DMS53 treated with DMSO at 0.1 percent for 48 hours (cell line): ENCODE measurements around the gene CD300LG.

Experiments used
- DNase-seq: peaks from one replicate; lab custom pipeline; 2025; ENCODE audit not compliant: unreplicated experiment; lab: John Stamatoyannopoulos, UW

CD300LG gene, protein sequence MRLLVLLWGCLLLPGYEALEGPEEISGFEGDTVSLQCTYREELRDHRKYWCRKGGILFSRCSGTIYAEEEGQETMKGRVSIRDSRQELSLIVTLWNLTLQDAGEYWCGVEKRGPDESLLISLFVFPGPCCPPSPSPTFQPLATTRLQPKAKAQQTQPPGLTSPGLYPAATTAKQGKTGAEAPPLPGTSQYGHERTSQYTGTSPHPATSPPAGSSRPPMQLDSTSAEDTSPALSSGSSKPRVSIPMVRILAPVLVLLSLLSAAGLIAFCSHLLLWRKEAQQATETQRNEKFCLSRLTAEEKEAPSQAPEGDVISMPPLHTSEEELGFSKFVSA

DNA sequence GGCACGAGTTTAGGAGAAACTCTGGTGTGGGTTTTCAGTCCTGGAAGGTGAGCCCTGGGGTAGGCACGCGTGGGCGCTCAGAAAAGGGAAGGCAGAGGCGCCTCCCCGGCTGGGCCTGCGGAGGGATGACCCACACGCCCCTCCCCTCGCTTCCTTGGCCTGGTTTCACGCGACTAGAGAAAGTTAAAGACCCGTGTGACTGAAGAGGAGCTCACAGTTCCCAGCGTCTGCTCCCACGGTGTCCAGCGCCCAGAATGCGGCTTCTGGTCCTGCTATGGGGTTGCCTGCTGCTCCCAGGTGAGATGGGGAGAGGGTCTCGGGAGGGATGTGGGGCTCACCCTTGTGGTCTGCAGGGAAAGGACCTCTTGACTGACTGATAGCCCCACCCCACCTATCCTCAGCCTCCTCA is at the start of gene CD300LG:
CD300LG (plus strand) TSS at position 214 of the 409 bp plus-strand sequence; CDS start at position 255, 41 bp downstream.
- no peak for DNase-seq

DNA sequence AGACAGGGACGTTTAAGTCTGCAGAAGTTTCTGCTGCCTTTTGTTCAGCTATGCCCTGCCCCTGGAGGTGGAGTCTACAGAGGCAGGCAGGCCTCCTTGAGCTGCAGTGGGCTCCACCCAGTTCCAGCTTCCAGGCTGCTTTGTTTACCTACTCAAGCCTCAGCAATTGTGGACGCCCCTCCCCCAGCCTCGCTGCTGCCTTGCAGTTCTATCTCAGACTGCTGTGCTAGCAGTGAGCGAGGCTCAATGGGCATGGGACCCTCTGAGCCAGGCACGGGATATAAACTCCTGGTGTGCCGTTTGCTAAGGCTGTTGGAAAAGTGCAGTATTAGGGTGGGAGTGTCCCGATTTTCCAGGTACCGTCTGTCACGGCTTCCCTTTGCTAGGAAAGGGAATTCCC is 49.0 kb upstream of the CD300LG start:
- peak; percentile 11 for DNase-seq

DNA sequence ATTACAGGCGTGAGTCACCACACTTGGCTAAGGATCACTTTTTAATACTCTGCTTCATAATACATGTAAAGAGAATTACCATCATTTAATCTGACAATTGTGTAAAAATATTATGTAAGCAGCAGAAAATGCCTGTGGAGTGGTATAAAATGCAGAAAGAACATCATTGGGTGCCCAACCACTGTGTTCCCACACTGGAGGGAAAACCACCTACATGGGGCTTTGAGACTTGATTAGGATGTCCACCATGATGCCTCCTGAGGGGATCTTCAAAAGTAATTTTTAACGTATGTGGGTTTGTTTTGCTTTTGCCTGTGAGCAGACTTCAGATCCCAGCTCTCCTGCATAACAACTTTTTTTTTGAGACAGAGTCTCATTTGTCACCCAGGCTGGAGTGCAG is 47.9 kb upstream of the CD300LG start:
- DNase-seq: no peak

DNA sequence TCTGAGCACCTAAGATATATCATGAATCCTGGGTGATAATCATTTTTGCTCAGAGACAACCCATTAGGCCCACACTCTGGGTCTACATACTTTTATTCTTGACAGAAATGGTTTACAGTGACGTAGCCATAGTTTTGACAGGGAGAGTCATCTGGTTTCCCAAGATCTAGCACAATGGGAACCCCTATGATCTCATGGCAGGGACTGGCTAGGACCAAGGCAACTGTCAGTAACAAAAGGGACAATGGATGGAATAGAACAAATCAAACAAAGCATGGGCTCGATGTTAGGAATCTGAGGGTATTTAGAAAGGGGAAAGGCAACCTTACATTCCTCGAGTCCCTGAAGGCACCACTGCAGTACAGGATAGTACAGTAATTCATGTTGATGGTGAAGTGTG is 46.2 kb upstream of the CD300LG start:
- no peak for DNase-seq

DNA sequence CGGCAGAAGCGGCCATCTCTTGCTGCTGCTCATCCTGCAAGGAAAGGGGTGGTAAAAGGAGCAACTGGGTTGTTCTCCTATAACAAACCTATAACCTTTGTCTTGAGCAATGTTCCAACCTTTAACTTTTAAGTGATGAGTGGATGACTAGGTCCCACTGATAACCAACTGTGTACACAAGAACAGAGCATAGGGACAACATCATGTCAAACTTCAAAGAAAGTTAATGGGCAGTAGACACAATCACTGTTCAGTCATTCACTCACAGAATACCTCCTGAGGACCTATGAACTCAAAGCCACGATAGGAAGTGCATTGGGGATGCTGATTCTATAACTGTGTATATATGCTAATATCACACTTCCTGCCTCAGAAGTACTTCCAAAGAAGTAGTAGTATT is 45.1 kb upstream of the CD300LG start:
- DNase-seq: no peak

DNA sequence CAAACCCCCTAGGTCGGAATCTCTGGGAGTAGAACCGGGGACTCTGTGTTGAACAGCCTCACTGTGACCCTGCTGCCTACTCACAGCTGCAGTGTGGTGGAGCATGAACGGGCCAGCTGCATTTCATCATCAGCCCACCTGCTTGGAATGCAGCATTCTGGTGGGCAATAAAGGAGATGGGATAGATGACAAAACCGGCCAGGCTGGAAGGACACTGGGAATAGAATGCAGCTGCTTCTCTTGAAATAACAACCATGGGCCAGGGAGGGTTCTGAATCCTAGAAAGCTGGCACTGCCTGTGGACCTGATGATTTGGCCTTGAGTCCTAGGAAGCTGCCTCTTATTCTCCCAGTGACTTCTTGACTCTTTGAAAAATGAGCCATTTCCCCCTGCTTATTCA is 43.2 kb upstream of the CD300LG start:
- no peak for DNase-seq

DNA sequence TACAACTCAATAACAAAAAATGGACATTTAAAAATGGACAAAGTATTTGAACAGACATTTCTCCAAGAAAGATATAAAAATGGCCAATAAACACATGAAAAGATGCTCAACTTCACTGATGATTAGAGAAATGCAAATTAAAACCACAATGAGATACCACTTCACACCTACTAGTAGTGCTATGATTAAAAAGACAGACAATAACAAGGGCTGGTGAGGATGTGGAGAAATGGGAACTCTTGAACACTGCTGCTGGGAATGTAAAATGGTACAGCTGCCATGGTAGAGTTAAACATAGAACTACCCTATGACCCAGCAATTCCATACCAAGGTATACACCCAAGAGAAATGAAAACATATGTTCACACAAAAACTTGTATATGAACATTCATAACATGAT is 41.9 kb upstream of the CD300LG start:
- DNase-seq: no peak

DNA sequence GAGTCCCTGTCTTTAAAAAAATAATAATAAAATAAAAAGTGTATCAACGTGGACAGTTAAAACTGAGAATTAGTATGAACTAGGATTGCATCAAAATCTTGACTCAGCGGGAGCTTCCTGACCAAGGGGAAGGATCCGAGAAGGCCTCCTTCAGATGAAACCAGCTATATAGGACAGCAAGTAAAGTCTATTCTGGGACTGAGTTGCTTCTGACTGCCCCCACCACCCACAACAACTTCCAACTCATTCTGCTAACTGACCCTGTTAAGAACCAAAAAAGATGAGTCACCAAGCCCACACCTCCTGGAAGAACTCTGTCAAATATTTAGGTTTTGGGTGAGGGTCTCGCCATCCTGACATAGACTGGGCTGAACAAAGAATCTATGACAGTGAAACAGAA is 38.9 kb upstream of the CD300LG start:
- DNase-seq: no peak

DNA sequence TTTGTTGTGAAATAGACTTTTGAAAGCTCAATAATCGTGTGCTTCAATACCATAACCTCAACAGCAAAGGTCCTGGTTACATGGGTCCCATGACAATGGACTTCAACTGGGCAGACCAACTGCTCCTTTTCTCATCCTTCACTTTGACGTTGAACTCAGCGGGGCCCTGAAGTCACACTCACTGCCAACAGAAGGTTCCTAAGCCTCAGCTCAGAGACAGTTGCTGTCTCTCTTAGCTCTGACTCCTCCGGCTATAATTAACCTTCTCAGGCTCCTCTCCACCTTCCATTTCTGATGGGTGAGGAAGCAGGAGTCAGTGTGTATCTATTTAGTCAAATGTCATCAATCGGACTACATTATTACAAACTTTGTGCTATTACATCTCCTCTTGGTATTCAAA is 37.9 kb upstream of the CD300LG start:
- no peak for DNase-seq

DNA sequence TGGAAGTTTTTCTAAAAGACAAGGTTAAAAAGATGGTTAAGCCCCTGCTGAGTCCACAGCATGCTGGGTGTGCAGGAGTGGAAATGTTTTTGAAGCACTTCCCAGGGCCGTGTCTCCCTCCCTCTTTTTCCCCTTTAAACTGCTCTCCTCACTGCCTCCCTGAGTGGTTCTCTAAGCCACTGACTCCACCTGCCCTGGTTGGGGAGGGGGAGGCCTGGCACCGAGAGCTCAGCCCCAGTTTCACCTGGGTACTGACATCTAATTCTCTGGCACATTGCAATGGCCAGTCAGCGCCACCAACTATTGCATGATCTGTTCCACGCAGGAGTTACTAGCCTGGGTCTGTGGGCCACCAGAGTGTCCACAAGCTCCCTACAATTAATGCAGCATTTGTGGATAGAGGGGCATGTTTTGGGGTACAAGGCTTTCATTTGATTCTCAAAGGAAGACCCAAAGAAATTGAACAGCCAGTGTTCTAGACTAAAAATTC is 36.7 kb upstream of the CD300LG start:
- DNase-seq: no peak

DNA sequence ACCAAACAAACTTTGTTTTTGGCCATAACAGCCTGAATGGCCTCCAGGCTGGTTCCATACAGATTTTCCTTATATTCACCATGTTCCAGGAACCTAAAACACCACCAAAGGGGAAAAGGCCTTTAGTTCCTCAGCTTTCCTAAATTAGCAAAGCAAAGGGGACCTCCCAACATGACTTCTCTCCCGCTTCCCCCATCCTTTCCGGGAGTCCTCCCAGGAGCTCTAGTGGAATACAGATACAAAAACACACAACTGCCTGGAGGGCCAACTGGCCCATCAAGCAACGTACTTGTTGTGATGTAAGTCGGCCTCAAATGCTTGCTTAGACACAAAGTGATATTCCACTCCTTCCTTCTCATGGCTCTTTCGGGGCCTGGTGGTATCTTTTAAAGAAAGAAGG is 36.2 kb upstream of the CD300LG start:
- DNase-seq: no peak

DNA sequence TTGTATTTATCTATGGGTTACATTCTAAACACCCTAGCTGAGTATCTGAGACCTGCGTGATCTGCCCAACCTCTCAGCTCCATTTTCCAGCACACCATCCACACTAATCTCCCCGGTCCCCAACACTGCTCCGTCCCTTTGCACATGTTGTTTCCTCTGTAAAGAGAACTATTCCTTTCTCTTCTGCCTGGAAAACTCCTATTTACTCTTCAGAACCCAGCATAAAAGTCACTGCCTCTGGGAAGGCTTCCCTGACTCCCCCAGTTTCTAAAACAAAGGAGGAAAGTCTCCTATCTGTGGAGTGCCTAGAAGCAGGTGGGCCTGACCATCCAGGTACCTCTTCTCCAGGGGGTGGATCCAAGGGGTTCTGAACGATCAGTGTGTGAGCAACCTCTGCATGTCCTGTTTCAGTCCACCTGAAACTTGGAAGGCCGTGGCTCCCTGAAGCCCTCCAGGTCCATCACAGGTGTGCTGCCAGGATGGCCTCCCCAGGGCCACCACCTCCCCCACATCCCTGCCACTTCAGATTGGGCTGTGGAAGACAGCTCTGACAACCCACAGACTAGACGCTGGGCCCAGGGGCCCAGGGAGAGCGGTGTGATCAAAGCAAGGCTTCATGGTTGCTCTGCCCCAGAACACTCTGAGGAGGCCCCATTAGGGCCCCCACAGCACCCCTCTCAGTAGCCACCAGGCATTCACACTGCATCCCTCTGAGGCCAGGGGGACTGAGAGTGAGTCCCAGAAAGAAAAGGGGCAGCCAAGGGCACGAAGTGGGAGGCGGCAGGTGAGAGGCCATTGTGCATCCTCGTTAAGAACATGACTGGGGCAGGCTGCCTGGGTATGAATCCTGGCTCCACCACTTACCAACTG is 34.3 kb upstream of the CD300LG start:
- DNase-seq: no peak

DNA sequence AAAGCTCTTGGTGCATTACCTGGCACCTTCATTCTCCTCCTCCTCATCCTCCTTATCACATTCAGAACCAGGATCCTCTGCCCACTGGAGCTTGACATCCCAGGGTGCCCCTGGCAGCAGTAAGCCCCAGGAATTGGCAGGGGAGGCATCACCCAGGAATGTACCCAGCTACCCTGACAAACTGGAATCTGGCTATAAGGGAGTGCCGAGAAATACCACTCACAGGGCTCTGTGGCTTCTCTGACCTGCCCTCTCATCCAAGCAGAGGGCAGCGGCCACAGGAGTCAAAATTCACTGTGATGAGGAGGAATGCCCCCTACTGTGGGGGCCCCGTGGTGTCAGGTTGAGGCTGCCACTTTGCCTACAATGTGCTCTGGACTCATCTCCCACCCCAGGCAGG is 33.6 kb upstream of the CD300LG start:
- no peak for DNase-seq

DNA sequence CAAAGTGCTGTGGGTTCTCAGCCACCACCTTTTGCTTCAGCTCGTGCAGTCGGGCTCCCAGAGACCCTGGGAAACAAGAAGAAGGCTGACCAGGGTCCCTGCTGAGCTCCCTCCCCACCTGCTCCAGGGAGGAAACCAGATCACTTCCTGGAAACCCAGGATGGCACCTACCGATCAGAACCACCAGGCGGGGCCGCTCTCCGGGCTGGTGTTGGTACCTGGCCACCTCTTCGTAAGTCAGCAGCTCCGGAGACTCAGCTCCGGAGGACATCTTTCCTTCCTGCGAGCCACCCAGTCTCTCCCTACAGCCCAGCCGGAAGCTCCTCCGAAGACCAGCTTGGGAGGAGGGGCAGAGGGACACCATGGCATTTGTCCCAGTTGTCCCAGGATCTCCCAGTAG is 33.0 kb upstream of the CD300LG start:
- DNase-seq: no peak

DNA sequence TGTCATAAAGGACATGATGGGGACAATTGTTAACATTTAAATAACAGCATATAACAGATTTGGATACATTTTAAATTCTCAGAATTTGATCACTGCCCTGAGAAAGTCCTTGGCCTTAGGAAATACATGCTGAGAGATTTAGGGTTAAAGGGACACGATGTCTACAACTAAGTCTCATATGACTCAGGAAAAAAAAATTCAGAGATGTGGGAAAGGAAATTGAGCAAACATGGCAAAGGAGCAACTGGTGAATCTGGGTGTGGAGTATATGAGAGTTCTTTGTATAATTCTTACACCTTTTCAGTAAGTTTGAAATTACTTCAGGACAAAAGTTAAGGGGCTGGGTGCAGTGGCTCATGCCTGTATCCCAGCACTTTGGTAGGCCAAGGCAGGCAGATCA is 32.3 kb upstream of the CD300LG start:
- DNase-seq: no peak

DNA sequence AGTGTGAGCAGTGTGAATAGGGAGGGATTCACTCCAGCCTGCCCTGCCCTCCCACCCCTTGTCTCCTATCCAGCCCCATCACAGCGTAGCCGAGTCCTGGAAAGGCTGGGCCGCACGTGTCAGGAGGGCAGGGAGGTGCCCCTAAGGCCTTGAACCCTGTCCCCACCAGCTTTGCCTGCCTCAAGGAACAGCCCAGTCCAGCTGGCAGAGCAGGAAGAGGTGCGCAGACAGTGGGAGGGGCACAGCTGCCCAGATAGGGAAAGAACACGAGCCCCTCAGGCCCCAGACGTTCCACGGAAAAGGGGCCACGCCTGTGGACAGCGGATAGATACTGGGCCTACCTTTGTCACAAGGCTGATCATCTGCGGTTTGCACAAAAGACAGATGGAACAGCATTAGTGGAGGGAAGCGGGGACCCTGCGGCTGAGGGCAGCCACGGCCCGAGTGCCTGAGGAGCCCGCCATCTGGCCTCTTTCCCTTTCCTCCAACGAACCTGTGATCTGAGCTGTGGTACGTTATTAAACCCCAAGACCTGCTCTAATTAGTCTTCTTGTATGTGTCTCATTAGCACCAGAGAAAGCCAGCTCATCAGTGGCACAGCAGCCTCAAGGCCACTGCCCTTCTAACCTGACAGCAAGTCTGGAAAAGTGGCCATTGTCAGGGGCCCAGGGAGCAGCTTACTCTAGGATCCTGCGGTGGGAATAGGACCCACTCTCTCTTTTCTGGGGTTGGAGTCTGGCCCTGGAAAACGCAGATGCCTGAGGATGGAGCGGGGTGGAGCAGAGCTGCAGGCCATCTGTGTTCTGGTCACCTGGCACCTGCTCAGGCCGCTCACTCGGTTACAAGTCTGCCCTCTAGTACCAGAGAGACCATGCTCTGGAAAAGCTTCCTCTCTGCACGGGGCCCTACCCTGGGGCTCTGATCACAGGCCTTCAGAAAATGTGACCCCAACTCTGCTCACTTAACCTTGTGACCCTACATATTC is 30.3 kb upstream of the CD300LG start:
- DNase-seq: no peak

DNA sequence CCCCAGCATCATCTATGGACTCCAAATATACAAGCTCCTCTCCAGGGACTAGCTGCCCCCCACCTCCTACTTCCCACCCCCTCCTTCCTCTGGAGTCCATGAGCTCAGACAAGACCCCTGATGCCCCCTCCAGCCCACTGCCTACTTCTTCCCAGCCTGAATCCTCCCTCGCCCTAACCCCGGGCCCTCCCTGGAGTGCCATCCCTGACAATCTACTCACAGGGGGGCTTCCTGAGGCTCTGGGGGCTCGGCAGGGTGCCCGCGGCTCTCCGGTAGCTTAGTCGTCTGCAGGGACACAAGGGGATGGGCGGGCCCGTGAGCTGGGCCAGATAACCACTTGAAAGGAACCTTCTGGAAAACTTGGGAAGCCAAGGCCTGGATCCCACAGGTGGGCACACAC is 29.1 kb upstream of the CD300LG start:
- no peak for DNase-seq

DNA sequence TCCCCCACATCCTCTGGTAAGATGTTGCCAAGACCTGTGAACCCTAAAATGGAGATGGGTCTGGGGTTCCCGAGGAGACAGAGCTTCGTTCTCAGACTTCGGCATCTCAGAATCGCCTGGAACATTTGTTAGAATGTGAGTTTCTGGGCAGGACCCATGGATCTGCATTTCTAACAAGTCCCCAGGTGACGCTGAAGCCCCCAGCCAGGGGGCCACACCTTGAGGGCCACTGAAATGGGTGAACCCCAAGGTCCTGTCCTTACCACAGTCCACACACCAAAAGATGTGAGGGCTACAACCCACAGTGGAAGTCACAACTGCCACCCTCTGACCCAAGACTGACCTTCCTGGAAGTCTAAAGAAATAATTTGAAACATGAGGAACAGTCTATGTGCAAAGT is 28.0 kb upstream of the CD300LG start:
- no peak for DNase-seq

DNA sequence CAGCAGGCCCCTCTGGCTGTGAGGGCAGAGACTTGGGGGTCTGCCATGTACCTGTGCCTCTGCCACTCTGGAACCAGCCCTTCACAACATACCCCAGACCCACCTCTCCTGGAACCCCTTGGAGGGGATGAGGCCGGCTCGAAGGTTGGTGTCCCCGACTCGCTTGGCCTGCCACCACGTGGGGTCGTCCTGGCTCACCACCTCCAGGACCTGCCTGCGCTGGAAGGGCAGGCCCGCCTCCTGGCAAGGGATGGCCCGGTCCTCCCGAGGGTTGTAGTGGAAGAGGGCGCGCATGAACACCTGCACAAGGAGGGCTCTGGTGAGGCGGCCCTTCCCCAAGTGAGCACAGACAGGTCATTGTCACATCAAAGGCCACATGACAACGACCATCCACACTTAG is 26.2 kb upstream of the CD300LG start:
- no peak for DNase-seq

DNA sequence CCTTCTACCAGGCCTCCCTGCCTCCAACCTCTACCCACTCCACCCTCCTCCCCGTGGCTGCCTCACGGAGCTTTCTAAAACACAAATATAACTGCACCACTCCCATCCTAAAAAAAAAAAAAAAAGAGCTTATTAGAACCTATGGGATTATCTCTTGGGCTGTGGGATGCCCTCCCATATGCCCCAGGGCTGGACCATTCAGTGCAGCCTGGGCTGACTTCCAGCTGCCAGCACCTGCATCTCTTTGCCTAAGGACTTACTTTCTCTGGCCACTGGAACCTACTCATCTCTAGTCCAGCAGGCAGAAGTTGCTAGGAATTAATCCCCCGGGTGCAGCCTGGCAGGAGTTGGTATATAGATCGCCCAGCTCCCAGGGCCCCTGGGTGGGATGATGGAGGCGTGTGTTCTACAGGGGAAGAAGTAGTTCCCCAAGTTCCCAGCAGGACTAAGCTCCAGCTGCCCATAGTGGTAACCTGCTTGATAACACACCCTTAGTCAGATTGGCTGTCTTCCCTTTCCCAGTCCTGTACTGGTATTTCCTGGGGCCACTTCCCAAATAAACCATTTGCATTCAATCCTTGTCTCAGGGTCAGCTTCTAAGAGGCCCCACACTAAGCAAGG is 24.3 kb upstream of the CD300LG start:
- no peak for DNase-seq
